IPS-20b (cell line): Measurements from ENCODE around the gene ACAP1.

Source experiments
- H3K27ac ChIP-seq: one replicate; pipeline ENCODE4 v1.5.1; 2013; ENCODE audit warnings: low read length
- H3K27me3 ChIP-seq: 2 replicates; pipeline ENCODE4 v1.6.1; 2013; ENCODE audit warnings: mild to moderate bottlenecking, low read length, inconsistent platforms; ENCODE audit not compliant: insufficient read depth
- H3K36me3 ChIP-seq: 2 replicates; pipeline ENCODE4 v1.6.1; 2013; ENCODE audit warnings: low read depth, mild to moderate bottlenecking, inconsistent platforms, low read length, moderate library complexity; ENCODE audit not compliant: insufficient read depth
- H3K4me1 ChIP-seq: 2 replicates; pipeline ENCODE4 v1.6.1; 2013; ENCODE audit warnings: mild to moderate bottlenecking, control low read depth, inconsistent platforms, low read length, moderate library complexity; ENCODE audit not compliant: insufficient read depth
- H3K4me3 ChIP-seq: 2 replicates; pipeline ENCODE4 v1.5.1; 2013; ENCODE audit warnings: mild to moderate bottlenecking, low read length, inconsistent platforms
- H3K9ac ChIP-seq: 2 replicates; pipeline ENCODE4 v1.6.1; 2013; ENCODE audit warnings: low read depth, mild to moderate bottlenecking, inconsistent platforms, low read length, moderate library complexity
- H3K9me3 ChIP-seq: 2 replicates; pipeline ENCODE4 v1.6.1; 2013; ENCODE audit warnings: mild to moderate bottlenecking, low read depth, low read length, inconsistent platforms; ENCODE audit not compliant: insufficient read depth

Gene ACAP1

DNA sequence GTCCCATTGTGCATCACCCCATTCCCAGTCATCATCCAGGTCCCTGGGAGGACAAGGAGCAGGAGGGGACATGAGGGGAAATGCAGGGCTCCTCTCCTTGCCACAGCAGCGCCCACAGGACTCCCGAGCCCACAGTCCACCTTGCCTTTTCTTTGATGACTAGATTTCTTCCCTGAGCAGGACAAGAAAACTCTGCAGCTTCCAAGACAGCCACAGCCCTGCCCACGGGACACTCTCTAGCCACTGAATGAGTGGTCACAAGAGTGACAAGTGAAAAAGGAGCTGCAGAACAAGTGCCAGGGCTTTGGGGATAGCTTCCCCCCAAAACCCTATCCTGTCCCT, 11.9 kb upstream of the ACAP1 start:
- H3K4me3 ChIP-seq, result no peak overlapping the region
- H3K4me1 ChIP-seq, result no peaks in the 10 kb centered on the region
- no peak overlapping the region for H3K9ac ChIP-seq
- no peaks in the 10 kb centered on the region for H3K27me3 ChIP-seq
- no peak overlapping the region for H3K27ac ChIP-seq
- H3K36me3 ChIP-seq, result peaks cover 62% of the 10 kb centered on the region
- no peaks in the 10 kb centered on the region for H3K9me3 ChIP-seq

DNA sequence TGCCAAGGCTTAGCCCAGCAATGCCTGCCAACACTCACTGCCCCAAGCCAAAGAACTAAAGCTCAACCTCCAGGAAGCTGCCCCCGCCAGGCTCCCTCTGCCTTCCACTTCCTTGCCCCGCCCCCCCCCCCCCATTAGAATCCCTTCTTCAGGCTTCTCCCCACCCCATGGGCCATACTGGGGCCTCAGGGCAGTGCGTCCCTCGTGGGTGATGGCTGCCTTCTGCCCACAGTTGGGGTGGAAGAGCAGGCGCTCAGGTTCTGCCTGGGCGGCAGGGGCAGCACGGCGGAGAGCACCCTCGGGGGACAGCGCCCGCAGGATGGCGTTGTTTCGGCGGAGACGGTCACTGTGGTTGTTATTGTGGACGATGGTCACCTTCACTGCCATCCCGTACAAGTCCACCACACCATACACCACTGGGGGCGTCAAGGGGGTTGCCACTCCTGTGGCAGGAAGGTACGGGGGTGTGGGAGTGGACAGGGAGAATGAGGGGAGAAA, 11.2 kb upstream of the ACAP1 start:
- H3K36me3 ChIP-seq, result peaks cover 62% of the 10 kb centered on the region

DNA sequence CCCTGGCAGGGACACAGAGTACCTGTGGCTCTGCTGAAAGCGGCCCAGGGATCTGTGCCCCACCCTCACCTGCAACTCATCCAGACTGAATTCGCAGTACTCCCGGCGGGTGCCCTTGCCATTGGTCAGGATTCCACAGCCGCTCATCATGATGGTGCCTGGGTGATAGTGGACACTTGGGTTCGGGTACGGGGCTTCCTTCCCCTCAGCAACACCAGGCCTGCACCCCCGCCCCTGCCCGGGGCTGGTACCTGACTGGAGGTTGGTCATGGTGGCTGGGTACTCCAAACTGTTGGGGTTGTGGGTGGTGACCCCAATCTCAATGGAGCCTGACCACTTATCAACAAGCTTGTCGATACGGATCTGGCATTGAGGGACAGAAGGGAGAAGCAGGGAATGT, 10.1 kb upstream of the ACAP1 start:
- Histone ChIP-seq H3K9ac (no peak overlapping the region), H3K4me1 (peaks cover 3% of the 10 kb centered on the region; the same call in 1 of the 2 replicates), H3K4me3 (no peak overlapping the region), H3K36me3 (peaks cover 51% of the 10 kb centered on the region), H3K27ac (no peak overlapping the region), H3K27me3 (no peaks in the 10 kb centered on the region), H3K9me3 (no peaks in the 10 kb centered on the region)

More for the DNA sequence above, 11.2 kb upstream of the ACAP1 start:
- Histone ChIP-seq H3K9ac (no peak overlapping the region), H3K4me3 (no peak overlapping the region), H3K9me3 (no peaks in the 10 kb centered on the region), H3K27me3 (no peaks in the 10 kb centered on the region), H3K27ac (no peak overlapping the region), H3K4me1 (no peaks in the 10 kb centered on the region)

DNA sequence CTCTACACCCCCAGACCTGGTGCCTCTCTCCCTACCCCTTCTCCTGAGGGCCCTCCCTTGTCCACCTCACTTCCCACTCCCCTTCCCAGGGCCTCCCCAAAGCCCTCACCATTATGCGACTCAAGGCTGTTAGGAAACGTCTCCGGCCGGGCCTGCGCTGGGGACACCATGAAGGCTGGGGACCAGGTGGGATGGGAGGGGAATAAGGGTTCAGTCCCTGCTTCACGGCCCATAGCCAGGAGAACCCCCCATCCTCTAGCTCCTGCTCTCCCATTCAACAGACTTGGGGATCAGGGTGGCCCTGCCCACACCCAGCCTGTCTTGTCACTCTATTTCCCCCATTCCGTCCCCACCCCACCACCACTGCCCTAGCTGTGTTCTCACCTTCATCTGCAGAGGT, 9.3 kb upstream of the ACAP1 start:
- no peak overlapping the region for H3K9ac ChIP-seq
- H3K27me3 ChIP-seq, result no peaks in the 10 kb centered on the region
- peaks cover 42% of the 10 kb centered on the region for H3K36me3 ChIP-seq
- no peaks in the 10 kb centered on the region for H3K9me3 ChIP-seq
- no peak overlapping the region for H3K4me3 ChIP-seq
- H3K27ac ChIP-seq, result no peak overlapping the region
- H3K4me1 ChIP-seq, result peaks cover 3% of the 10 kb centered on the region; the same call in 1 of the 2 replicates

DNA sequence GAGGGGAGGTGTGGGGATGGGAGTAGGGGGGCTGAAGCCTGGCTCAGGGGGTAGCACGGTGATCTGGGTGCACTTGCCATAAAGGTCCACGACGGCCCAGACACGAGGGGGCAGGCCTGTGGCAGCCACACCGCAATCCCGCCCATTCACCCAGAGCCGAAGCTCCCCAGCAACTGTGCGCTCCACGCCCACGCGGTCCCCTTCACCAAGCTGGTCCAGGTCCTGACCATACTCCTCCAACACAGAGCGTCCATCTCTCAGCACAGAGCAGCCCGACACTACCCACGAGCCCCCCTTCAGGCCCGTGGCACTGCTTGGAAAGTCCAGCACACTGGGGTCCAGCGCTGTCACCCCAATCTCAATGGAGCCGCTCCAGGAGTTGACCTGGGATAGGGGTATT, 8.8 kb upstream of the ACAP1 start:
- Histone ChIP-seq H3K4me1 (peaks cover 3% of the 10 kb centered on the region; the same call in 1 of the 2 replicates), H3K9me3 (no peaks in the 10 kb centered on the region), H3K36me3 (peaks cover 38% of the 10 kb centered on the region), H3K27me3 (no peaks in the 10 kb centered on the region), H3K9ac (peak overlapping the region; percentile 40; the same call in 1 of the 2 replicates), H3K4me3 (no peak overlapping the region), H3K27ac (no peak overlapping the region)

DNA sequence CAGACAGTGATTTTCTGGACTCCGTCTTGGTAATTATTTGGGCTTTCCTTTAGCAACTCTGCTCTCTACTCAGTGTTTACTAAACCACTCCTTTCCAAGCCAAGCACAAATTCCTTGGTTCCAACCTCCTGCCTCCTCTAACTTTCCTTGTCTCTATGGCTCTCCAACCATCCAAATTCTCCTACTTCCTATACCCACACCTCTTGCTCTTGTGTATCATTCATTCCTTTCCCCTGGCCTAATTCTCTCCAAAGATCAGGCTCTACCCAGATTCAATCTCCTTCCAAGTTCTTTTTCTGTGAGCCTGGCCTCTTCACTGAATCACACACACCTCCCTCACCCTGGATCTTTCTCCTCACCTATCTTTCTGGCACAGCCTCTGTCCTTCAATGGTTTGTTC, 8.3 kb upstream of the ACAP1 start:
- peaks cover 3% of the 10 kb centered on the region; the same call in 1 of the 2 replicates for H3K4me1 ChIP-seq
- peak overlapping the region; percentile 78 for H3K4me3 ChIP-seq
- H3K9ac ChIP-seq, result peak overlapping the region; percentile 86; the same call in 1 of the 2 replicates
- H3K27me3 ChIP-seq, result no peaks in the 10 kb centered on the region
- no peaks in the 10 kb centered on the region for H3K9me3 ChIP-seq
- H3K27ac ChIP-seq, result no peak overlapping the region
- peaks cover 33% of the 10 kb centered on the region for H3K36me3 ChIP-seq

DNA sequence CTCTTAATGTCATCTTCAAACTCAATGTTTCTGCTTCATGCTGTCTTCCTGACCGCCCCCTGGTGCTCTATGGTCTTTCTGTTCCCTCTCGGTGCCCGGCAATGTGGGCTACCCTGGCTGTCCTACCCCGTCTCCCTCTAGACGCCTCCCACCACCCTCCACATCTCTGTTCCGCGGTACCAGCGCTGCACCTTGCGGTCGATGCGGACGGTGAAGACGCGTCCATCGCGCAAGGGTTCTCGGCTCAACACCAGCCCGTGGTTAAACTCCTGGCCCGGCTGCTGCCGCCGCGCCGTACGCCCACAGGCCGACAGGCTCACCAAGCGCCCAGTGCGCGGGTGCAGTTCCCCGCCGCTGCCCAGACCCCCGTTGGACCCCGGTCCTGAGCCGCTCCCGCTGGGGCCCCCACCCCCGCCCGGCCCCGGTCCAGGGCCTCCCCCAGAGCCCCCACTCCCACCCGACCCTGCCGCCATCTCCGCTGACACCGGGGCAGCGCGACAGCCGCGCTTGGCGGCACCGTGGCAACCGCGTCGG, 7.4 kb upstream of the ACAP1 start, which contains the start of gene NEURL4:
Gene NEURL4 (minus strand): TSS at position 496 of the 534 bp plus-strand sequence. CDS start 23 bp downstream, at position 473.
- Histone ChIP-seq H3K4me3 (peak within 1 kb of the TSS; percentile 78), H3K9ac (peak within 1 kb of the TSS; percentile 86; the same call in 1 of the 2 replicates), H3K27me3 (no peaks in the 10 kb centered on the region), H3K9me3 (no peaks in the 10 kb centered on the region), H3K36me3 (peaks cover 24% of the 10 kb centered on the region), H3K4me1 (peaks cover 3% of the 10 kb centered on the region; the same call in 1 of the 2 replicates), H3K27ac (peak within 1 kb of the TSS; percentile 67)

DNA sequence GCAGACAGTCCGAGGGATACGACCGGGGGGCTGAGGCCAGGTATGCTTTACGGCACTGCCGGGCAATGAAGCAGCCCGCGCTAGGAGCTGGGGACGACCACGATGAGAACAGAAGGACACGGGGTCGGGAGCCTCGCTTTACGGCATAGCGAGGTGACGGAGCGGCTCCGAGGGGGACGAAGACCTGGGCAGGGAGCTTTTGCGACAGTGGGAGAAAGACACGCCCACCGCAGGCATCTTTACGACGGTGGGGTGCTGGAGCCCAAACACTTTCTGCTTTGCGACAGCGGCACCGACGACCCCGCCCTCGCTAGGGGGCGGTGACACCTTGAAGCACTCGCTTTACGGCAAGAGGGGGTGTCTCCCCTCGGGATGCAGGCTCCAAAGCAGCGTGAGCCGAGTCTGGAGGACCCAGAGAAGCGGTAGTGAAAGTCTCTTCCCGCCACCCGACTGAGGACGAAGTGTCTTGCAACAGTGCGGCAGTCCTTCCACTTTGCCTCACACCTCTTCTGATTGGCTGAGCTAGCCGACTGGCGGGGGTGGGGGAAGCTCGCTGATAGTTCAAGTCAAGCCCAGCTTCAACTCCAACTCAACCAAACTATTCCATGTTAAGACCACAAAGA, 6.8 kb upstream of the ACAP1 start:
- H3K27ac ChIP-seq, result peak overlapping the region; percentile 67
- peak overlapping the region; percentile 86; the same call in 1 of the 2 replicates for H3K9ac ChIP-seq
- H3K27me3 ChIP-seq, result no peaks in the 10 kb centered on the region
- peaks cover 23% of the 10 kb centered on the region for H3K36me3 ChIP-seq
- no peaks in the 10 kb centered on the region for H3K9me3 ChIP-seq
- H3K4me3 ChIP-seq, result peak overlapping the region; percentile 78
- H3K4me1 ChIP-seq, result peaks cover 3% of the 10 kb centered on the region; the same call in 1 of the 2 replicates

DNA sequence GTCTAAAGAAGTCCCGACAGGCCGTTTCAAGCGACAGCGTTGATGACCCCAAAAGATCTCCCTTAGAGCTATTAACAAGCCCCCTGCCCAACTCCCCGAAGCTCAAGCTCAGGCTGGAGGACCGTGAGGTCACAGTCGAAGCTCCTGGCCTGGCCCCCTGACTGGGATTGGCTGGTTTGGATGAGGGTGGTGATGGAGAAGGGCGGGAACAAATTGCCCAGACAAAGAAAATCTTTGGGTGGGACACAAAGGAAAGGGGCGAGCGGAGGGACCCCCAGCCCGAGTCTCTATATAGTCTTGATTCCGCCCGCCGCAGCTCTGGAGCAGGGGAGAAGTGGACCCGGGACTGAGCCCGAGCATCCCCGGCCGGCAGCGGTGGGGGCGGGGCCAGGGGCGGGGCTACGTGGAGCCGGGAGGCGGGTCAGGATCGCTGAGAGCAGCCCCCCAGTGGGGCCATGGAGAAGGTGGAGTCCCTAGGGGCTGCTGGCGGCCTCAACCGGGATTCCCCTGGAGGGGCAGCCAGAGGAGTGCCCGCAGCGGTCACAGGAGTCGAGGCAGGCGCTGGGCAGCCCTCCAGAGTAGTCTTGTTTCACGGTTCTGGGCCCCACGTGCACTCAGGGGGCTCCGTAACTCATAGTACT, 6.2 kb upstream of the ACAP1 start:
- Histone ChIP-seq H3K27me3 (no peaks in the 10 kb centered on the region), H3K36me3 (peaks cover 18% of the 10 kb centered on the region), H3K9ac (peak overlapping the region; percentile 86; the same call in 1 of the 2 replicates), H3K27ac (peak overlapping the region; percentile 67), H3K9me3 (no peaks in the 10 kb centered on the region), H3K4me3 (peak overlapping the region; percentile 78), H3K4me1 (peaks cover 3% of the 10 kb centered on the region; the same call in 1 of the 2 replicates)

DNA sequence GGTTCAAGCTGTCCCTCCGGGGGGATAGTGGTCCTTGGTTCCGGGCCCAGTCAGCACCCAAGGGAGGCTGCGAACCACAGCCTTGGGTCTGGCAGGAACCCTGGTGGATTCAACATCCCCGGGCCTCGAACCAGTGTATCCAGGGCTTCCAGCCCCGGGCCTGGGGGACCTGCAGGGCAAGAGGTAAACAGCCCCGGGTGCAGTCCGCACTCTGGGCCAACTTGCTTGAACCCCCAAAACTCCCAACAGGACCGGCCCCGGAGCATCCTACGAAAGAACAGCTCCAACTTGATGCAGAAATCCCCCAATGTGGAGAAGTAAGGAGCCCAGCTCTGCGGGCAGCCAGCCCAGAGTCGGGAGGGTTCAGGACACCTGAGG, 5.7 kb upstream of the ACAP1 start:
- Histone ChIP-seq H3K4me1 (peaks cover 3% of the 10 kb centered on the region; the same call in 1 of the 2 replicates), H3K9ac (peak overlapping the region; percentile 86; the same call in 1 of the 2 replicates), H3K27ac (peak overlapping the region; percentile 67)

DNA sequence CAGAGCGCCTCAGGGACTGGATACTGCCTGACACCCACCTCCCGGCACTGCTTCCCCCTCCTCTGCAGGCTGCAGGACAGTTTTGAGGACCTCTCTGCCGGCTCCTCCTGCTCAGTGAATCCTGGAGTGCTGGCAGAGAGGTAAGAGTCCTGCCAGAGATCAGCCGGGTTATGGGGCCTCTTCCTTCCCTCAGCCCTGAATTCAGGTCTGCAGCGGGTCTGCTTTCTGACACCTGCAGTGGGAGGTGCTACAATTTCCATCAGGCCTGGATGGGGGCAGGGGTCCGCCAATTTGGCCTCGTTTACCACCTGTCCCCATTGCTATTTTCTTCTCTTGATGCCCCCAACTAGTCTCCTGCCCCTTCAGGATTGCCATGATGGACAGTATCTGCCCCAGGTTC, 4.2 kb upstream of the ACAP1 start:
- Histone ChIP-seq H3K4me1 (peaks cover 10% of the 10 kb centered on the region; the same call in 1 of the 2 replicates), H3K9ac (no peak overlapping the region)

More for the DNA sequence above, 5.7 kb upstream of the ACAP1 start:
- H3K4me3 ChIP-seq, result peak overlapping the region; percentile 78; the same call in 1 of the 2 replicates
- H3K36me3 ChIP-seq, result peaks cover 14% of the 10 kb centered on the region
- no peaks in the 10 kb centered on the region for H3K9me3 ChIP-seq
- no peaks in the 10 kb centered on the region for H3K27me3 ChIP-seq

More for the DNA sequence above, 4.2 kb upstream of the ACAP1 start:
- Histone ChIP-seq H3K9me3 (no peaks in the 10 kb centered on the region), H3K4me3 (no peak overlapping the region), H3K27ac (no peak overlapping the region), H3K27me3 (no peaks in the 10 kb centered on the region), H3K36me3 (no peaks in the 10 kb centered on the region)
